ENCODE data around the gene ATP1B3. TPM values are rescaled to one million over a fixed set of nuclear protein-coding genes. Genes with fewer than 3 reads are reported as not detected.
A peak's percentile ranks its signal among the peaks of the same experiment; 100 is the strongest.
"Not testable (repeated sequence)": the region's sequence is repeated elsewhere in the genome, so short reads cannot be mapped to it uniquely, and the experiment has no call there.

ATP1B3 gene
- 100 to 1,000 TPM; 135 to 253 (median 175) TPM for polyA plus RNA-seq (ENCODE audit: insufficient read length in 4 of 4)

DNA sequence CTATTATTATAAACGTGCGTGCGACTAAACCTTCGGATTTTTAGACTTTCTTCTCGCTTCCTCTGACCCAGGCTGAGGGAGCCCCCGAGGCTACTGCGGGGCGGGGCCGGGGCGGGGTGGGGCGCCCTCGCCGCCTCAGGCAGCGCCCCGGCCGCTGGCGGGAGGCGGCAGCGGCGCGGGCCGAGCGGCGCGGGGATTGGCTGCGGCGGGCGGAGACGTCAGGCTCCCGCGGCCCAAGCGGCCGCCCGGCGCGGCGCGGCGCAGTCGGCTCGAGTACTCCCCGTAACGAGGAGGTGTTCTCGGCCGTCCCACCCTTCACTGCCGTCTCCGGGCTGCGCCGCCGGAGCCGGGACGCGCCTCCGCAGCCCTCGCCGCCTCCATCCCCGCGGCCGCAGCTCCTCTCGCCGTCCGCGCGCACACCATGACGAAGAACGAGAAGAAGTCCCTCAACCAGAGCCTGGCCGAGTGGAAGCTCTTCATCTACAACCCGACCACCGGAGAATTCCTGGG, at the start of gene ATP1B3:
Gene ATP1B3 (plus strand): TSS at position 263 of the 510 bp plus-strand sequence. CDS start 159 bp downstream, at position 422.
- DNase-seq (ENCODE audit: low read depth in 4 of 4, low spot score in 2 of 4), result peak; percentile 45 to 63 (median 62)

DNA sequence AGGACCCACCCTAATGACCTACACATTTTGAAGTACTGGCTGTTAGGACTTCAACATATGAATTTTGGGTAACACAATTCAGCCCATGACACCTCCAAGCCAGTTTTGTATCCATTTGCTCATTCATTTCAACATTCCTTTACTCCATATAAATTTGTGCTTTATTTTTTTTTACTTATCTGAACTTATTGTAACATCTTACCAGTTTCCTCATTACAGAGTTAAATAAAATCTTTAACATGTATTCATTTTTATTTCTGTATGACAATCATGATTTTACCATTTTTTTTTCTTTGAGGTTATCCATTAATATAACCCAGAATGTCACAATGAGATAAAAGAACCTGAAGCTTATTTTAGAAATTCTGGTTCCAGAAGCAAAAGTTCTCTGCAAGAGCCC, 48.0 kb upstream of the ATP1B3 start:
- no peak for DNase-seq (ENCODE audit: low read depth in 4 of 4, low spot score in 2 of 4)

DNA sequence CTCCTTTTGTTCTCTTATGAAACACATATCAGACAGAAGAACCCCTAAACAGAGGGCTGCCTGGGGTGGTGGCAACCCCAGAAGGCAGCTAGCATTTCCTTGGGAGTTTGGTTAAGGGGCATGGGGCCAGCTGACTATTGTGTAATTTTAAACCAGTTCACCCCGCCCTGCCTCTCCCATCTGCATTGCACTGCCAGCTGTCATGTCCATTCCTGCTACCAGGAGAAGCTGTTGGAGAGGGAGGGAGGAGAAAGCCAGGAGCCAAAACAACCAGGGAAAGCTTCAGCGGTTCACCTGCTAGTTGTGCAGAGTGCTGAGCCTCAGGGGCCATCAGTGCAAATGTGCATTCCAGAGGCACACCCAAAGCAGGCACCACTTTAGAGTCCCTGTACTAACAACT, 47.6 kb upstream of the ATP1B3 start:
- no peak for DNase-seq (ENCODE audit: low read depth in 4 of 4, low spot score in 2 of 4)

DNA sequence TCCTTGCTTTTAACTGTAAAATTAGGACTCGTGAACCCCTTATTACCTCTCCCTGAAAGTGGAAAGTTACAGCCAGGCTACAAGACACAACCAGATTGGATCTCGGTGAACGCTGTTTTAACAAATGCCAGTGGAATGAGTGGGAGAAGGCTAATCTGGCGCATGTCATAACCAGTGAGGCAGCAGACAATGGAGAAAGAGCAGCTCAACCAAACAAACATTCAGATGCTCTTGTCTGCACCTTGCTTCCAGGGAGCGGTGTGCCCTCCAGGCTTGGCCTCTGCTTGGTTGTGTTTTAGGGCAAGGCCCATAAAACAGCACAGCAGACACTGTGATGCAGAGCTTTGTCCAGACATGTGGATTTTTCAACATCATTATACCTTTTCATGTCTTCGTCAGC, 45.9 kb upstream of the ATP1B3 start:
- DNase-seq (ENCODE audit: low read depth in 4 of 4, low spot score in 2 of 4), result no peak

DNA sequence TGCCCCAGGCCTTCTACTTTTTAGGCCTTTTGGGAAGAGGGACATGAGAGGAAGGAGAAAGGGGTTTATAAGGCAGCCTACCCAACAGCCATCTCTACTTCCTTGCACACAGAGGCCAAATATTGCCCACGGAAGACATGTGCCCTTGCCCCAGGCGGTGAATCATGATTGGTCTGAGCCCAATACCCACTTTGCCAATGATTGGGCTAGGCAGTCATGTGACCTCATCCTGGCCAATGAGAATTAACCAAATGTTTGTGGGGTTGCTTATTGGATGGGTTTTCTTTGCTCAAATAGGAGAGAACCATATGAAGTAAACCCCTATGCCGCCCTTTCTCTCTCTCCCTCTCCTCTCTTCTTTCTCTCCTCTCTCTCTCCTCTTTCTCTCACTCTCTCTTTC, 42.2 kb upstream of the ATP1B3 start:
- no peak for DNase-seq (ENCODE audit: low read depth in 4 of 4, low spot score in 2 of 4)

DNA sequence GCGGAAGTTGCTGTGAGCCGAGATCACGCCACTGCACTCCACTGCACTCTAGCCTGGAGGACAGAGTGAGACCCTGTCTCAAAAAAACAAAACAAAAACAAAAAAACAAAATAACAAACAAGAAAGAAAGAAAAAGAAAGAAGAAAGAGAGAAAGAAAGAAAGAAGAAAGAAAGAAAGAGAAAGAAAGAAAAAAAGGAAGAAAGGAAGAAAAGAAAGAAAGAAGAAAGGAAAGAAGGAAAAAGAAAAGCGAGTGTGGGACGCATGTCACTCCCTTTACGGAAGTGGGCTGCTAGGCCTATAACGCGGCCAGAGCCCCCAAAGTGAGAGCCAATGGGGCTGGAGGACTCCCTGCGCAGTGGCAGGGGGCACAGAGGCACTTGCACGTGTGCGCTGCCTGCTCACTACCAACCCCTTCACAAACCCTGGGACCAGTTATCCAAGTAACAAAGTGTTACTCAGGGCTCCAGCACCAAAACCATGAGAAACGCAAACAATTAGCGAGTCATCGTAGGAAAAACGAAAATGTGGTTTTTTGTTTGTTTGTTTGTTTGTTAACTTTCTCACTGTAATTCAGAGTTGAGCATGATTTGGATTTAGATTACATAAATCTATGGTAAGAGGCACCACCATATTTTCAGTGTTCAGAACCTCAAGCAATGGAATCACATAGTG, 40.8 kb upstream of the ATP1B3 start:
- DNase-seq (ENCODE audit: low read depth in 4 of 4, low spot score in 2 of 4), result no peak

DNA sequence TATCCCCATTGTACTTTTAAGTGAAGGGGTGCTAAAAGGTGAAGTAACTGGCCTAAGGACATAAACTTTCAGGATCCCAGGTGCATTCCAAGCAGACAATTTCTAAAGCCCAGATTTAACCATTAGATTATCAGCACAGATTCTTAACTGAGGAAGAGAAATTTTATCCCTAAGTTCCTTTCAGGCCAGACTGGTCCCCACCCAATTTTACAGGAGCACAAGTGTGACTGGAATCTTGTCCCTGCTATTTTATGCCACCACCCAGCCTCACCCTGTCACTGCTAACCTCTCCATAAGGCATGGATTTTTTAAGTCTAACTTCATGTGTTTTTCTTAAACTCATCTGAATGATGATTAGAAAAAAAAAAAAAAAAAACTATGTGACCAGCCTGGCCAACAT, 37.1 kb upstream of the ATP1B3 start:
- no peak for DNase-seq (ENCODE audit: low read depth in 4 of 4, low spot score in 2 of 4)

DNA sequence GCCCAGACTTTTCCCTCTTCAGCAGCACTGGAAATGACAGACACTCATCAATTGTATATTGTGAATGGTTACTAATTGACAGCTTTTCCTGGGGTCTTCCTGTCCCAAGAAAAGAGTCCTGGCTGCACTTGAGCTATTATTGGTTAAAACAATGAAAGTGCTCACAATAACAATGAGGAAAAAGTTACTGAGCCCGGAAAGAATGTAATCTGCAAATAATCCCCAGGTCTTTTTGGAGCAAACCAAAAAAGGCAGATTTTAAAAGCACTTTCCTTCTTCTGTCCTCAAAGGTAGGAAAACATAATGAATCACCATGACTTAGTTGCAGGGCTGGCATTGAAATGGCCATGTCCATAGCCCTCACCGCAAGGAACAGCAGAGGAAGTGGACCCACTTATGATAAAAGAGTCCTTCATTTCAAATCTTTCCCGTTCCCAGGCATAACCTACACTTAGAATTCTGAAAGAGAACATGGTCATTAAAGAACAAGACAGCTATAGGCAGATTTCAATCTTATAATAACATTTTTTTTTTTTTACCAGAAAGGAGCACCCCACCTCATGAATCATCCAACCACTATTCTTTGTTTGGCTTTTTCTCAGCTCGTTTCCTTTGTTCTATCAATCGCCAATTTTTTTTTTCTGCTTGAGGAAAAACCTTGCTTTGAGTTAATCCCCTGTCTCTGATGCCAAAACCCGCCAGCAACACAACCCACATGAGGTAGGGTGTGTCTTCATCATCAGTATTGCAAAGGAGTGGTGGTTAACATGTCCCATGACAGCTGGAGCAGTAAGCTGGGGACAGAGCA, 35.5 kb upstream of the ATP1B3 start:
- no peak for DNase-seq (ENCODE audit: low read depth in 4 of 4, low spot score in 2 of 4)

DNA sequence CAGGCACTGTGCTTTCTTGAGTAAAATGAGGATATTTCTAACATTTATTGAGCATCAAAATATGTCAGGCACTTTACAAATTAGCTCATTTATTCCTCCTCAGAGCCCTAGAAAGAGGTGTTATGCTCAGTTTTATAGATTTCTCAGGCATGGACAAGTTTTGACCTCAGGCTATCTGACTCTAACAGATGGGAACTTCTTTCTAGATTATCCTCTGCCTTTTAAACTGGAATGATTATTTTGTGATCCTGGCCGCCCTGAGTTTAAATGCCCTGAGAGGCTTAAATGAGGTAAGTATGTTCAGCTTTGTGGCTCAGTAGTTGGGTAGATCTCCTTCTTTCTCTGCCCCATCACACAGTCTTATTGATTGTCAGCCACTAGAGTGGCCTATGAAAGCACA, 32.3 kb upstream of the ATP1B3 start:
- no peak for DNase-seq (ENCODE audit: low read depth in 4 of 4, low spot score in 2 of 4)

DNA sequence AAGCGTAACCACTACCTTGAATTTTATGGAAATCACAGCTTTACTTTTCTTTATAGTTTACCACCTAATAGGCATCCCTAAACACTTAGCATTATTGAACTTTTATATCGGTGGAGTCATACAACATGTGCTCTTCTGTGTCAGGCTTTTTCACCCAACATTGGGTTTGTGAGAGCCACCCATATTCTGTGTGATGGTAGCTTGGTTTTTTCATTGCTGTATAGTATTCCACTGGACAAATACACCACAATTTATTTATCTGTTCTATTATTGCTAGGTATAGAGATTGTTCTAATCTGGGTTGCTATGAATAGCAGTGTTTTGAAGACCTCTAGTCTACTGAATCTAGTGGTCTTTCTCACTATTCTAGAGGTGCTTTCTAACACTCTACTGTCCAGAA, 31.6 kb upstream of the ATP1B3 start:
- DNase-seq (ENCODE audit: low read depth in 4 of 4, low spot score in 2 of 4), result no peak

DNA sequence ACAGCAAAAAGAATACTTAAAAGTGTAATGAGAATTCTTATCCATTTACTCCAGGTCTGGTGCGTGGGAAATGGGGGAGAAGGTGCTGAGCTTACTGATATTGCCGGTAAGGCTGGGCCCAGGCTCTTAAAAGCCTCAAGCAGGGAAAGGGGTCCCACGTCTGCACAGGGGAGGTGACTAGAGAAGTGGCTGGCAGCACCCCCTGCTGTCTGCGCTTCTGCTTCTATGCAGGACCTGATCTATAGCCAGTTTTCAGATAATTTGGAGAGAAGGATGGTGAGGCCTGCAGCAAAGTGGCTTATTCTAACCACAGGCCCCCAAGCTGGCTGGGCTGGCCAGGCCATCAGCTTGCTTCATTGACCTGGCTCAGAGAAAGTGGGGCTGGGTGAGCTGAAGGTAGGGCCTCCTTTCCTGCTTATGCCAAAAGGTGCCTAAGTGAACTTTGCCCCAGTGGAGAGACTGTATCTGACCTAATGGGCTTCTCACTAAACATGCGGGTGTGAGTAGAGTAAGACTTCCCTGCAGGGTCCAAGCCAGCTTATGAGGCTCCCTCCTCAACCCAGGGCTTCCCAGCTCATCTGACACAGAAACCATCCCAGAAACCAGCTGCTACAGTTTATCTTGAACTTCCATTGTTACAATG, 30.9 kb upstream of the ATP1B3 start:
- no peak for DNase-seq (ENCODE audit: low read depth in 4 of 4, low spot score in 2 of 4)

DNA sequence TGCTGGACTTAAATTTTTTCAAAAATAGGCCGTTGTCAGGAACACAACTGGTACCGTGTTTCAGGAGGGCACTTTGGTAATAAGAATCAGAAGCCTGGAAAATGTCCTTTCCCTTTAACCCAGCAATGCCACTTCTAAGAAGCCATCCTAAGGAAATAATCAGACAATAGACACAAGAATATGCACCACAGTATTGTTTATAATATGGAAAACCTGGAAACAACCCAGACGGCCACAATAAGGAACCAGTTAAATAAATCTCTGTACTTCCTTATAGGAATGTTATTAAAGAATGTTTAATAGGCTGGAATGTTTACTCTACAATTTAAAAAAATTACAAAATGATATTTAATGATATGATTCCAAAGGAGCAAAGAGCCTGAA, 30.4 kb upstream of the ATP1B3 start:
- no peak for DNase-seq (ENCODE audit: low read depth in 4 of 4, low spot score in 2 of 4)

DNA sequence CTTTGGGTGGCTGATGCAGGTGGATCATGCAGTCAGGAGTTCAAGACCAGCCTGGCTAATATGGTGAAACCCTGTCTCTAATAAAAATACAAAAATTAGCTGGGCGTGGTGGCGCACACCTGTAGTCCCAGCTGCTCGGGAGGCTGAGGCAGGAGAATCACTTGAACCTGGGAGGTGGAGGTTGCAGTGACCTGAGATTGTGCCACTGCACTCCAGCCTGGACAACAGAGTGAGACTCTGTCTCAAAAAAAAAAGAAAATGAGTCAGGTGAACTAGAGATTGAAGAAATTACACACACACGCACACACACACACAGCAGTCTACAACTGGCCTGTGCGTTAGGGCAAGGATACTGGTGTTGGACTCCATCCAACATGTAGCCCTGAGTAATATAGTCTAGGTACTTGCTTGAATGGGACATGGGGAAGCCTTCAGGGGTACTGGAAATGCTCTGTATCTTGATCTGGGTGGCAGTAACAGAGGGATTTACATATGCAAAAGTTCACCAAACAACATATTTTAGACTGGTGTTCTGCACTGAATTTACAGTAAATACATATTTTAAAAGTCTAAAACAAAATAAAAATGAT, 28.2 kb upstream of the ATP1B3 start:
- not testable (repeated sequence) for DNase-seq (ENCODE audit: low read depth in 4 of 4, low spot score in 2 of 4)

DNA sequence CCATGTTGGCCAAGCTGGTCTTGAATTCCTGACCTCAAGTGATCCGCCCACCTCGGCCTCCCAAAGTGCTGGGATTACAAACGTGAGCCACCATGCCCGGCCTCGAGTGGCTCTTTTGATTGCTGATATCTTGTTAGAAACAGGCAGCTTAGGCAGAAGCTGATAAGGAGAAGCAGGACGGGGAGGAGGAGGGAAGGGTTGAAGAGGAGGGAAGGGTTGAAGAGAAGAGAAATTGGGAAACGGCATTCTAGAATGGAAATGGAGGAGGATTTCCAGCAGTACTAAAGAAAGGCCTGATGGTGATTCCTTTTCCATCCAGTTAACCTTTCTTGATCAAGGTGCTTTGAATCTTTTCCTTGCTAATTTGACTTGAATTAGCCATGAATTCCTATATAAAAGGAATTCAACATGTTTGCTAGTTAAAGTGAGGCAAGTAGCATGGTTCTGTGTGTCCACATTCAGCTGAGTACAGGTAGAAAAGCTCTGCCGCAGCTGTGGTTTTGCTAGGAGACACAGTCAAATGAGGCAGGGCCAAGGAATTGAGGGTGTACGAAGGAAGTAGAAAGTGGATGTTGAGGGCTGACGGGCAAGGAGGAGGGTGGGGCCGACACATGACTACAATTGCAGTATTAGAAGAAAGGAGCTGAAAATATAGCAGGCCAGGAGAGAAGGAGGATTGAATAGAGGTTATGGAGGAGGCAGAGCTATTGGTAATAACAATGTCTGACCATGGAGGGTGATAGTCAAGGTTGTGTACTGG, 27.2 kb upstream of the ATP1B3 start:
- DNase-seq (ENCODE audit: low read depth in 4 of 4, low spot score in 2 of 4), result no peak

DNA sequence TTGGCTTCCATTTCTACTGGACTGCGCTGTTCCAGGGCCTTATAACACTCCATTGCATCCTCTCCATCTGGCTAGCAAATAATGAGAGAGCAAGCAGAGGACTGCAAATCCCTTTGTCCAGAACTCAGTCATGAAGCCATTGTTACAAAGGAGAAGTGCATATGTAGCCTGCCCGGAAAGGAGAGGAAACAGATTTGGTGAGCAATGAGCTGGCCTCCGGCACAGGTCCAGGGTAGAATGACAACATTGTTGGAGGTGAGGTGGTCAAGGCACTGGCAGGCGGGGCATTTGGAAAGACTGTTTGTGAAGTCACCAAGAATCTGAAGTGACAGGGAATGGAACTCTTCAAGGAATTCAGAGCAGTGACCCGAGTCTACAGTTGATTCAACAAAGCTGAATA, 25.0 kb upstream of the ATP1B3 start:
- no peak for DNase-seq (ENCODE audit: low read depth in 4 of 4, low spot score in 2 of 4)

DNA sequence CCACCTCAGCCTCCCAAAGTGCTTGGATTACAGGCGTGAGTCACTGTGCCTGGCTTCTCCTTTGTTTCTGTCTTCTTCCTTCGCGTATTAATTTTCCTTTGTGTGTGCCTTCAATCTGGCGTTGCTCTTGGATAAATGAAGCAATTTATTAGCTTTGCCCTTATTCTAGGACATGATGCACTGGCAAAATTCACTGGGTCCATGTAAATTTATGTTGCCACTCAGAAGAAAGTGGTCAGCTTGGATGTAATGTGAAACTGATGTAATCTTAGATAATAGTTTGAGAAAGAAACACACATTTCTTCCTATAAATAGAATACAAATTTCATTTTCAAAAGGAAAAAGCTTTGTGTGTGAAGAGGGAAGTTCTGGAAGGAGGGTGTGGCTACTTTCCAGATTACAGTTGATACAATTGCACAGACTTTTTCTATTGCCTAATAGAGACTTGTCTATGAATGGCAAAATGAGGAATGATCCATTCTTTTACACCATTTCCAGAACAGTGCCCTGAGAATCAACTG, 23.3 kb upstream of the ATP1B3 start:
- DNase-seq (ENCODE audit: low read depth in 4 of 4, low spot score in 2 of 4), result no peak

DNA sequence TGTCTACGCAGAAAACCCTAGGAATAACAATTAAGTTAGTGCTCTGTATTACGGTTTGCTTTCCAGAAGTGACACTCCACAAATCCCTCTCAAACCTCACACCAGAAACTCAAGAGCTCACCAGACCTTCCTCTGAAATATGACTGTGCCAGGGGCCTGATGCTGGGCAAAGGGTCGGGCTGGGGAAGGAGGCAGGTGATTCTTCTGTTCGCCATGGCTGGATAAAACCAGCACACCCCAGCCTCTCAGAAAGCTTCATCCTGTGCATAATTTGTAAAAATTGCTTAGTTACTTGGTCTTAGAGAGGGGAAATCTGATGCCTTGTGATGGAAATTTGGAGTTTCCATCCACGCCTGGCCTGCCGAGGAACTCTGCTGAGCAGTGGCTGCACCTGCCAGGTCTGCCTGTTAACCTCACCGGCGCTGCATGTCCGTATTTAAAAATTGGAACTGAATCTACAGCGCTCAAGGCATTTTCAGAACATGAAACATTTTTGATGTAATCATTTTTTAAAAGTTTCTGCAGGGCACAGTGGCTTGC, 22.7 kb upstream of the ATP1B3 start:
- no peak for DNase-seq (ENCODE audit: low read depth in 4 of 4, low spot score in 2 of 4)

DNA sequence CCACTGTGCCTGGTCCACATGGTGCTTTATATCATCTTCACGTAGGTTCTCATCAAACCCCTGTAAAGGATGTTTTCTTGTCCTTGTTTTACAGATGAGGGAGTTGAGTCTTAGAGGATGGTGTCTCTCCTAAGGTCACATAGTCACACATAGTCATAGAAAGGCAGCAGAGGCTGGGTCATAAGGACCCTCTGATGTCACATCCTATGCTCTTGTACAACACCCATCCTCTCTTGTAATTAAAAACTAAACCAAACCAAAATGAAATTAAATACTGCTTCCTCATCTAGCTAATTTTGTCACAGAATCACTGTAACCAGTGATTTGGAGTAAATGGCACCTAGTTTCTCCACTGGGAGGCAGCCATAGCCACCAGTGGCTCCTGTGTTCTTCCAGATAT, 21.8 kb upstream of the ATP1B3 start:
- DNase-seq (ENCODE audit: low read depth in 4 of 4, low spot score in 2 of 4), result no peak

DNA sequence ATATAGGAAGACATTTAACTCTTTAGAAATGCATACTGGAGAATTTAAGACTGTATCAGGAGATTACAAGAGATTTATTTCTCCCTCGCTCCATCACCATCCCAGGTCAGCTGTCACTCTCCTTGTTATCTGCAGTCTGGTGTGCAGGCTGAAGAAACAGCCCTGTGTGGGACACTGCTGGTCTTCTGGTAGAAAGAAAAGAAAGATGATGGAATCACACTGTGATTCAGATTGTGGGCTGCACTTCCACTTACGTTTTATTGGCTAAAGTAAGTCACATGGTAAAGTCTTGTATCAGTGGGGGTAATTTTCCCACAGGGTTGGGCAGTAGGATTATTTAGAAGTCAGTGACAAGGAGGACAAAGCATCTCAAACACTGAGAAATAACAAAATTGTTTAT, 18.1 kb upstream of the ATP1B3 start:
- no peak for DNase-seq (ENCODE audit: low read depth in 4 of 4, low spot score in 2 of 4)

DNA sequence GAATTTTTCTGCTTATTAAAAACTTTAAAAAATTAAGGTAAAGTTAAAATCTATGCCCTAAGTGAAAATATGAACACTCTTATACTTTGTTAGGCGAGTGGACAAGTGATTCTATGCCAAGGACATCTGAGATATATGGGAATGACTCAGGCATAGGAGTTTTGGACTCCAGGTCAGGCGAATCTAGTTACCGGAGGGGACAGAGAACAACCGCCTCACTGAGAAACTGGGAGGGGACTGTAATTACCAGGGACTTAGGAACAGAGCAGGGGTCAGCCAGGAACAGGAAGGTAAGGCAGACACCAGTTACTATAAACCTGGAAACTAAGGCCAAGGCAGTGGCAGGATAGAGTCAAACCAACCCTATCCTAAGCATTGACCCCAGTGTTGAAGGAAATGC, 16.8 kb upstream of the ATP1B3 start:
- no peak for DNase-seq (ENCODE audit: low read depth in 4 of 4, low spot score in 2 of 4)

Measured in left renal cortex interstitium (tissue), 4 donors.